GM21381 (cell line): Measurements from ENCODE around the gene TSPEAR.
"Not testable (repeated sequence)": the region's sequence is repeated elsewhere in the genome, so short reads cannot be mapped to it uniquely, and the experiment has no call there.

Experiments
- ATAC-seq: cut with Tn5 transposase; IDR thresholded peaks from one replicate; pipeline ENCODE4 v1.9.1; 2021; ENCODE audit warnings: mild to moderate bottlenecking, moderate library complexity; ENCODE audit not compliant: unreplicated experiment

Gene TSPEAR

DNA sequence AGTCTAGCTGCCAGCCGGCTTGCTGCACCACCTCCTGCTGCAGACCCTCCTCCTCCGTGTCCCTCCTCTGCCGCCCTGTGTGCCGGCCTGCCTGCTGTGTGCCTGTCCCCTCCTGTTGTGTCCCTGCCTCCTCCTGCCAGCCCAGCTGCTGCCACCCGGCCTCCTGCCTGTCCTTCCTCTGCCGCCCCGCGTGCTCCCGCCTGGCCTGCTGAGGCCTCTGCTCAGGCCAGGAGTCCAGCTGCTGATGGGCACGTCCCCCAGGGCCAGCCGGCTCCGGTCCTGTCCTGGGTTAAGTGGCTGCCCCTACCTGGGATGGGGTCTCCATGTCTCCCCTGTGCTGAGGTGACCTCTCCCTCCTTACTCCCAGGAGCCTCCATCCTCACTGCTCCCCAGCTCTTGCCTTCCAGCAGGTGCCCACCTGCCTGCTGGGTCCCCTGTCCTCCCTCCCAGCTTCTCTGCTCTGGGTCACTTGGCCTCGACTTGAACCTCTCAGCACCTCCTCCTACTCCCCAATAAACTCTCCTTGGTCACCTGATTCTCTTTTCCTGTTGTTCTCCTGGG lies 98.6 kb downstream of the TSPEAR start:
- no peak for ATAC-seq

DNA sequence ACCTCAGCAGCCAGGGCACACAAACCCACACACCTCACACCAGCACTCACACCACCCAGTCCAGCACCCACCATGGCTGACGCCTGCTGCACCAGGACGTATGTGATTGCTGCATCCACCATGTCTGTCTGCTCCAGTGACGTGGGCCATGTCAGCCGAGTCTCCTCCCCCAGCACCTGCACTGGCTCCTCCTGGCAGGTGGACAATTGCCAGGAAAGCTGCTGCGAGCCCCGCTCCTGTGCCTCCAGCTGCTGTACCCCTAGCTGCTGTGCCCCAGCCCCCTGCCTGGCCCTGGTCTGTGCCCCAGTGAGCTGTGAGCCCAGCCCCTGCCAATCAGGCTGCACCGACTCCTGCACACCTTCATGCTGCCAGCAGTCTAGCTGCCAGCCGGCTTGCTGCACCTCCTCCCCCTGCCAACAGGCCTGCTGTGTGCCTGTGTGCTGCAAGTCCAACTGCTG lies 99.3 kb downstream of the TSPEAR start, which contains the start of gene KRTAP10-8:
Gene KRTAP10-8 (plus strand): TSS at position 51 of the 458 bp plus-strand sequence. CDS start 22 bp downstream, at position 73.
- no peak for ATAC-seq

GRCh38 chr21:44611551-44611950 lies 99.8 kb downstream of the TSPEAR start:
- ATAC-seq = no peak

- not testable (repeated sequence) for ATAC-seq
Measured at GRCh38 chr21:44610157-44610843, 101.1 kb downstream of the TSPEAR start.

DNA sequence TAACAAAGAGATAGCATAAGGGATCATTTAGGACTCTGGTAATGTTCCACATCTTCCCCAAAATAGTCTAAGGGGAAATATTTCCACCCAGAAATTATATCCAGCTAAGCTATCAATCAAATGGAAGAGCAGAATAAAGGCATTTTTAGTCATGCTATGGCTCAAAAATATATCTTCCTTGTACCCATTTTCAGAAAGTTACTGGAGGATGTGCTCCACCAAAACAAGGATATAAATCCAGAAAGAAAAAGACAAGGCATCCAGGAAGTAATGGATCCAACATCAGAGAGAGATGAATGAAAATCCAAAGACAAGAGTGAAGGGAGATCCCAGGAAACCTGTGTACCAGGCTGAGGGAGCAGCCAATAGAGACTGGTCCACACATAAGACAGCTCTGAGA lies 102.2 kb downstream of the TSPEAR start:
- ATAC-seq = no peak

GRCh38 chr21:44606495-44606894 lies 104.9 kb downstream of the TSPEAR start:
- ATAC-seq = no peak

GRCh38 chr21:44603911-44604310 lies 107.5 kb downstream of the TSPEAR start:
- no peak for ATAC-seq

DNA sequence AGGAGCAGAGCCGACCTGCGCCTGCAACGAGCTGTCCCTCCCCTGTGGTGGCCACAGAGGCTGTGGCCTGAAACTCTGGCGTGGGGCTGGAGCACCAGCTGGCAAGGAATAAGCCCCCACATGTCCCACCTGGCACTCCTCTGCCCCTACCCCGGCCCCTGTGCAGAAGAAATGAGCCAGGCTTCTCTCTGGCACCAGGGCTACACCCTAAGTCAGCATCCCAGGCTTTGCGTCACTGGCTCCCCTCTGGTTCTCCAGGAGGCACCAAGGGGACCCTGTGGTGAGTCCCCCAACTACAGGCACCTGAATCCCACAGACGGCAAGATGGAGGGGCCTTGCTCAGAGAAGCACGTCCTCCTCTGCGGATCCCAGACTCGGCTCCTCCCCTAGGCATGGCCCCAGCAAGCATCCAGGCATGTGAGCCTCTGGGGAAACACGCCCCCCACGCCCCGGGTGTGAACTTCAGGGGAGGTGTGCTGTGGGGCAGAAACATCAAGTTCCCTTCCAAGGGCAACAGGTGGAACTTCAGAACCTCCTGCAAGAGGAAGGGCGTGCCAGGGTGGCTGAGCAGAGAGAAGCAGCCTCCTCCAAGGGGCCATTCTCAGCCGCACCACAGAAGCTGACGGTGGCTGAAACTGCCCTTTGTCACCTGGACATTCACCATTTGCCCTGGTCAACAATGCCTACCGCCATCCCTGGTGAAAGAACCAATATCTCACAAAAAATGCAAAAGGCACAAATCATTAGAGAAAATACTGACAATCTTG lies 108.1 kb downstream of the TSPEAR start:
- no peak for ATAC-seq

GRCh38 chr21:44602463-44602850 lies 108.9 kb downstream of the TSPEAR start:
- ATAC-seq = no peak

DNA sequence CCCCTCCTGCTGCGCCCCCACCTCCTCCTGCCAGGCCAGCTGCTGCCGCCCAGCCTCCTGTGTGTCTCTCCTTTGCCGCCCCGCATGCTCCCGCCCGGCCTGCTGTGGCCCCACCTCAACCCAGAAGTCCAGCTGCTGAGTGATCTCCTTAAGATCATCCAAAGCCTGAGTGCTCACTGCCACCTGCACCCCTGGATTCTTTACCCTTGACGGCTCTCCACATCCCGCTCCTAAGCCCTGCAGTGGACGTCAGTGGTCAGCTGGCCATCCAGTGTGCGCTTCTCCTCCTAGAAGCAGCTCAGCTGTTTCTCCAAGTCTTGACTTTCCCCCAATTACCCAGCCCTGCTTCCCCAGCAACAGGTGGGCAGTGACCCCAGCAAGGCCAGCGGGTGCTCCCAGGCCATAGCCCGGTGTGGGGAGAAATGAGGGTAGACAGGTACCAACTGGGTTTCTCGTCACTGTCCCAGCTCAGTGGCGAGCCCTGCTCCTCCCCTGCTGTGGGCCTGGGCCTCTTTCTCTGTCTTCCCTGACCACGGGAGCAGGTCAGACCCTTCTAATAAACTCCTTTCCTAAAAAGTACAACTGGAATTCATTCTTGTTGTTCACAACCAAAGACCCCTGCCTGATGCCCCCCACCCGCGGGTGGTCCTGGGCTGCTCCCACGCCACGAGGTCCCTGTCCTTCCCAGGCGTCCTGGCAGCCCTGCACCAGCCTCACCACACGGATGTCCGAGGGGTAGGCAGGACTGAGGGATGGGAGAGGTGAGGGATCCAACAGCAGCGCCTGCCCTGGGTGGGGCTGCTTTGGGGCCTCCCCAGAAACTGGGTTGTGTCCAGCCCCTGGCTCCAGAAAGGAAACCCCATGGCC lies 109.5 kb downstream of the TSPEAR start:
- ATAC-seq = no peak

DNA sequence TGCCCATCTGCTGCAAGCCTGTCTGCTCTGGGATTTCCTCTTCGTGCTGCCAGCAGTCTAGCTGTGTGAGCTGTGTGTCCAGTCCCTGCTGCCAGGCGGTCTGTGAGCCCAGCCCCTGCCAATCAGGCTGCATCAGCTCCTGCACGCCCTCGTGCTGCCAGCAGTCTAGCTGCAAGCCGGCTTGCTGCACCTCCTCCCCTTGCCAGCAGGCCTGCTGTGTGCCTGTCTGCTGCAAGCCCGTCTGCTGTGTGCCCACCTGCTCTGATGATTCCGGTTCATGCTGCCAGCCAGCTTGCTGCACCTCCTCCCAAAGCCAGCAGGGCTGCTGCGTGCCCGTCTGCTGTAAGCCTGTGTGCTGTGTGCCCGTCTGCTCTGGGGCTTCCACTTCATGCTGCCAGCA lies 110.3 kb downstream of the TSPEAR start:
- ATAC-seq = not testable (repeated sequence)

DNA sequence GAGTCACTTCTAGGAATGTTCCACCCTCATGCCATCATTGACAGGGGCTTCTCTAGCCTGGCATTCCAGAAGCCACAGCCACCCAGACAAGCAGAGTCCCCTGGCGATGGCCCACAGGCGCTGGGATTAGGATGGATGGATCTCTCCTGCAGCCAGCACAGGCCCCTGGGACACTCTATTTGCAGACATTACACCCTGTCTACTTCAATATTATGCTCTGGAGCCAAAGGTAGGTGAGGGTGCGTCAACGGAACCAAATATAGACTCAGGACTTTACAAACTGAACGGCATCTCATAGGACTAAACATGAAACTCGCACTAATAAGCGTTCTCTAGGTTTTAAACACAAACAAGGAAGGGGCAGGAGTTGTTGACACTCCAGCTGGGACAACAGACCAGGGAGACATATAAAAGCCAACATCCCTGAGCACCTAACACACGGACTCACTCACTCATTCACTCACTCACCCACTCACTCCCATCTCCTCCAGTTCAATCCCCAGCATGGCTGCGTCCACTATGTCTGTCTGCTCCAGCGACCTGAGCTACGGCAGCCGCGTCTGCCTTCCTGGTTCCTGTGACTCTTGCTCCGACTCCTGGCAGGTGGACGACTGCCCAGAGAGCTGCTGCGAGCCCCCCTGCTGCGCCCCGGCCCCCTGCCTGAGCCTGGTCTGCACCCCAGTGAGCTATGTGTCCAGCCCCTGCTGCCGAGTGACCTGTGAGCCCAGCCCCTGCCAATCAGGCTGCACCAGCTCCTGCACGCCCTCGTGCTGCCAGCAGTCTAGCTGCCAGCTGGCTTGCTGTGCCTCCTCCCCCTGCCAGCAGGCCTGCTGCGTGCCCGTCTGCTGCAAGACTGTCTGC lies 111.0 kb downstream of the TSPEAR start, which contains the start of gene KRTAP10-7:
Gene KRTAP10-7 (plus strand): TSS at position 480 of the 861 bp plus-strand sequence. CDS start 25 bp downstream, at position 505.
- ATAC-seq = not testable (repeated sequence)

DNA sequence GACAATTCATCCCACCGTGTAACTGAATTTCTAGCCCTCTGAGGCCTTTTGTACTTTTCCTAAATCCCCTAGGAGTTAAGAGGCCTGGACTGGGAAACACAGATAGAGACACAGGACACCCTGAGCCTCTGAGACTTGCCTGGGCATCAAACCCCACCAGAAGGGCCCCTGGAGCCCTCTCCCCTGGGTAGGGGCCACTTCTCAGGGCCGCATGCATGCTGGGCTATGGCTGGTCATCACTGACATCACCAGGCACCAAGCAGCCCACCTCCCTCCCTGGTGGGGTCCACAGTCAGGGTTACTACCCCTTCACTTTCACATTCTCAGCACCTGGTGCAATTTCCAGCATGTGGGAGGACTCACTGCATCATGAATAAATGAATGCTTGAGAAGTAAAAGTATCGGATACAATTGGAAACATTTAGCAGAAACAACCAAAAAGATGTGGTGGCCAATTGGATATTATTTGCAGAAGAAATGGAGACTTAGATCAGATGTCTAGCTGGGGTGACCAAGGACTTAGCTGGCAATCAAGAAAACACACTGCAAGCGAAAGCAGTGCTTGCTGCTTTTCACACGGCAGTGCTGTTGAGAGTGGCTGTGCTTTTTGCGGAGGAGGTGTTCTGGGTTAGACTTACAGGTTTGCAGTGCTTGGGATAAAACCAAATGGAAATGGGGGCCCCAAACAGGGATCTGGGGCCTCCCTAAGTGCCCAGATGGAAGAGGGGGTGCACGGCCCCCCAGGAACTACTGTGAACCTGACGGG lies 111.9 kb downstream of the TSPEAR start:
- no peak for ATAC-seq

- no peak for ATAC-seq
Measured at GRCh38 chr21:44598061-44598460, 113.3 kb downstream of the TSPEAR start.

- ATAC-seq = no peak
Measured at GRCh38 chr21:44596068-44596725, 115.2 kb downstream of the TSPEAR start.

DNA sequence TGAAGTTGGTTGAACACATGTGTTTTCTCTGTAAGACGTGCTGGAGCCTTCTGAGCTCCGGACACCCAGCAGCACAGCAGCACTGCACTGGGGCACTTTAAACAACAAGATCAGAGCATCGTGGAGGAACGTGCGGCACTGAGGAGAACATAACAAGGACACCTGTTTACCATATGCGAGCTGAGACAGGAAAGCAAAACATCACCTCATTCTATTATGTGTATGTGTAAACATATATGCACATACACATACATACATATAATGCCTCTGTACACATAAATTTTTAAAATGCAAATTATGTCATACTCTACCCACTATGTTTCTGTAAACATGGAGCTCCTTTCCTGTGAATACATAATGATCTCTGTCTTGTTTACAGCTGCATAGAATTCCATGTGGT lies 115.8 kb downstream of the TSPEAR start:
- no peak for ATAC-seq

- ATAC-seq = no peak
Measured at GRCh38 chr21:44594406-44594916, 116.9 kb downstream of the TSPEAR start.
